ENCODE data around the gene BET1L.
"Not testable (repeated sequence)": the region's sequence is repeated elsewhere in the genome, so short reads cannot be mapped to it uniquely, and the experiment has no call there.

The BET1L gene

GRCh38 chr11:191490-192478 lies 15.4 kb downstream of the BET1L start:
- not testable (repeated sequence) for DNase-seq

GRCh38 chr11:190546-190945 lies 16.7 kb downstream of the BET1L start:
- DNase-seq: not testable (repeated sequence)

DNA sequence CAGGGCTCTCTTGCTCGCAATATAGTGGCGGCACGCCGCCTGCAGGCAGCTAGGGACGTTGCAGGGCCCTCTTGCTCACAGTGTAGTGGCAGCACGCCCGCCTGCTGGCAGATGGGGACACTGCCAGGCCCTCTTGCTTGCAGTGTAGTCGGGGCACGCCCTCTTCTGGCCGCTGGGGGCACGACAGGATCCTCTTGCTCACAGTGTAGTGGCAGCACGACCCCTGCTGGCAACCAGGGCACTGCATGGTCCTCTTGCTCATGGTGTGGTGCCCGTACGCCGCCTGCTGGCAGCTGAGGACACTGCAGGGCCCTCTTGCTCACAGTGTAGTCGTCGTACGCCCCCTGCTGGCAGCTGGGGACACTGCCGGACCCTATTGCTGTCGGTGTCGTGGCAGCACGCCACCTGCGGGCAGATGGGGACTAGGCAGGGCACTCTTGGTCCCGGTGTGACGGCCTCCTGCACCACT lies 17.3 kb downstream of the BET1L start:
- not testable (repeated sequence) for DNase-seq

GRCh38 chr11:189200-189783 lies 17.9 kb downstream of the BET1L start:
- DNase-seq: not testable (repeated sequence)

DNA sequence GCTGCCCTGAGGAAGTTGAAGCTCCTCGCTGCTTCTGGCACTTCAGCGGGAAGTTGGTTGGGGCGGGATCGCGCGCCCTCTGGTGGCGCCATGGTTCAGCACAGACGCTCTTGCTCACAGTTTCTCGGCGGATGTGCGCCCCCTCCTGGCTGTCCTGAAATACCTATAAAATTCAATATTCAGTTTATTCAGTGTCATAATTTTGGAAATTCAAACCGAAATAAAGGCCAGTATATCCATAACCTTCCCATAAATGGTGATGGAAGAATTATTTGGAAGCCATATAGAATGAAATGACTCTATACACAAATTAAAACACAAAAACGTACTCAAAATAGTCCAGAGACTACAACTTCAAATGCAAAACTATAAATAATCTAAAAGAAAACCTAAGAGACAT lies 27.0 kb downstream of the BET1L start:
- DNase-seq: not testable (repeated sequence)

All from NCI-H146 (cell line).